Measurements from ENCODE around the gene NOS2.
"Not testable (repeated sequence)": the region's sequence is repeated elsewhere in the genome, so short reads cannot be mapped to it uniquely, and the experiment has no call there.

Gene NOS2

GRCh38 chr17:27741971-27742575 is 58.3 kb downstream of the NOS2 start:
- TF ChIP-seq CTCF (IDR thresholded peaks at IDR 0.05; ENCODE audit: low read depth, low read length), result no peak
- no peak for DNase-seq

DNA sequence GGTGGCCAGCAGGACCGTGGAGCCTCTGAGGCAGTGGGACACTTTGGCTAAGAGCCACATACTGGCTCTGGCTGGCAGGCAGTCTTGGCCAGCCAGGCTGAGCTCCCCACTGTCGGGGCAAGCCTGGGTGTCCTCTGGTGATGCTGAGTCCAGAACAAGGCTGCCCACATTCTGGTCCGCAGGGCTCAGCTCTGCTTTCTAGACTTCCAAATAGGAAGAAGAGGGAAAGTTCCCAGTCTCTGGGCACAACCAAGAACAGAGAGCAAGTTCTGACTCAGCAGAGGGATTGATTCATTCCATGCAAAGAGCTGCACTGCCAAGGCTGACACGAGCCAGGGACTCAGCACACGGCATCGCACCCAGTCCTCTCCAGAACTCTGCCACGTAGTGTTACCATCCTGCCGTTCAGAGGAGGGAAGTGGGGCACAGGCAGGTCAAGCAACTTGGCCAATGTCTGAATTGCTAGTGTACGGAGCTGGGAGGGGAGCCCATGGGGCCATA is 58.9 kb downstream of the NOS2 start:
- no peaks in the 10 kb centered on the region for H3K36me3 ChIP-seq

More at GRCh38 chr17:27741971-27742575, 58.3 kb downstream of the NOS2 start:
- Histone ChIP-seq H3K27ac (no peak overlapping the region), H3K27me3 (ENCODE audit: insufficient read depth, low read depth, severe bottlenecking) (no peaks in the 10 kb centered on the region), H3K9me3 (ENCODE audit: severe bottlenecking) (no peaks in the 10 kb centered on the region), H3K36me3 (no peaks in the 10 kb centered on the region), H3K4me3 (ENCODE audit: low read depth, low read length) (no peak overlapping the region)

DNA sequence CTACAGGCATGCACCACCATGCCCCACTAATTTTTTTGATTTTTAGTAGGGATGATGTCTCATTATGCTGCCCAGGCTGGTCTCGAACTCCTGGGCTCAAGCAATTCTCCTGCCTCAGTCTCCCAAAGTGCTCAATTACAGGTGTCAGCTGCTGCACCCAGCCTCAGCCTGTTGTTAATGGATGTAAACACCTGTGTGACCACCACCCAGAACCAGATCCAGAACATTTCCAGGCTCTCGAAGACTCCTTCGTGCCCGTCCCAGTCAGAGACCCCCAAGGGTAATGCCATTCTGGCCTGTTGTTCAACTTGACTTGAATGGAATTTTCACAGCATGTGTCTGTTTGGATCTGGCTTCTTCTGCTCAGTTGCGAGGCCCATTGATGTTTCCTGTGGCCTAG is 59.8 kb downstream of the NOS2 start:
- not testable (repeated sequence) for DNase-seq; H3K4me3 ChIP-seq (ENCODE audit: low read depth, low read length); H3K36me3 ChIP-seq; H3K27me3 ChIP-seq (ENCODE audit: insufficient read depth, low read depth, severe bottlenecking); H3K9me3 ChIP-seq (ENCODE audit: severe bottlenecking); H3K27ac ChIP-seq

More for the DNA sequence above, 58.9 kb downstream of the NOS2 start:
- H3K27me3 ChIP-seq (ENCODE audit: insufficient read depth, low read depth, severe bottlenecking), result no peaks in the 10 kb centered on the region
- no peak overlapping the region for H3K4me3 ChIP-seq (ENCODE audit: low read depth, low read length)
- DNase-seq, result no peak
- no peak for TF ChIP-seq CTCF (IDR thresholded peaks at IDR 0.05; ENCODE audit: low read depth, low read length)
- H3K27ac ChIP-seq, result no peak overlapping the region
- H3K9me3 ChIP-seq (ENCODE audit: severe bottlenecking), result no peaks in the 10 kb centered on the region

DNA sequence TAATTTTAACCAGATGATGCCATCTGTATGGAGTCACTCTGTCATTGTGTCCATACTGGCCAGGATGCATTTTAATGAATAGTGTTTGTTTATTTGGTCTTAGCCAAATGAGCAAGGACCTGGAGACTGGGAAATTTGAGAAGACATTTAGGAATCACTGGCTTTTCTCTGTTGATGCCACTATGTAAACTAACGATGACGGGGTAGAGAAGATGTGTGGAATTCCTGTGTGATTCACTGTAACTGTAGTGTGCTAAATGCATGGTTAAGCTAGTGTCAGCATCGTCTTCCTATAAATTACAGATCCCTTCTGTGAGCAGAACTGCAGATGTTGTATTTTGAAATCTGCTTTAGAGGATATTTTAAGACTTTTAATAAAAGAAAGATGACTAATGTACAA is 66.6 kb downstream of the NOS2 start:
- Histone ChIP-seq H3K27ac (no peak overlapping the region), H3K9me3 (ENCODE audit: severe bottlenecking) (no peaks in the 10 kb centered on the region), H3K4me3 (ENCODE audit: low read depth, low read length) (no peak overlapping the region), H3K36me3 (no peaks in the 10 kb centered on the region), H3K27me3 (ENCODE audit: insufficient read depth, low read depth, severe bottlenecking) (no peaks in the 10 kb centered on the region)
- no peak for DNase-seq
- no peak for TF ChIP-seq CTCF (IDR thresholded peaks at IDR 0.05; ENCODE audit: low read depth, low read length)

DNA sequence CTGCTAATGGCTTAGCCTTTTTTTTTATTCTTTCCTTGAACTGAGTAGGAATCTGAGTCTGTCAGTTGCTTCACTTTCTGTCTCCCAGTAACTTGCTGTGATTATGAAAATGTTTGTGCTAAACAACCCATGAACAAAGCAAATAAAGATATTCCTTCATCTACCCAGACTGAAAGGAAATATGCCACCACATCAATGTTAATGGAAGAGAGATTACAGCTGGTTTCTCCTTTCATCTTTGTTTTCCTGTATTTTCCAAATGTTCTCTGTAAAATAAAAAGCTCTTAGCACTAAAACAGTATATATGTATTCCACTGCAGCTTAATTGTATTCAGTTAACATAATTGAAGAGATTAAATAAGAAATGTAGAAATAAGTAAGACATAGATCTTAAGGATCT is 67.6 kb downstream of the NOS2 start:
- H3K4me3 ChIP-seq (ENCODE audit: low read depth, low read length); H3K27ac ChIP-seq; H3K9me3 ChIP-seq (ENCODE audit: severe bottlenecking); H3K27me3 ChIP-seq (ENCODE audit: insufficient read depth, low read depth, severe bottlenecking); H3K36me3 ChIP-seq; DNase-seq: not testable (repeated sequence)

GRCh38 chr17:27725982-27726381 is 74.3 kb downstream of the NOS2 start:
- H3K9me3 ChIP-seq (ENCODE audit: severe bottlenecking); DNase-seq; H3K27ac ChIP-seq; H3K27me3 ChIP-seq (ENCODE audit: insufficient read depth, low read depth, severe bottlenecking); H3K4me3 ChIP-seq (ENCODE audit: low read depth, low read length); H3K36me3 ChIP-seq: not testable (repeated sequence)

DNA sequence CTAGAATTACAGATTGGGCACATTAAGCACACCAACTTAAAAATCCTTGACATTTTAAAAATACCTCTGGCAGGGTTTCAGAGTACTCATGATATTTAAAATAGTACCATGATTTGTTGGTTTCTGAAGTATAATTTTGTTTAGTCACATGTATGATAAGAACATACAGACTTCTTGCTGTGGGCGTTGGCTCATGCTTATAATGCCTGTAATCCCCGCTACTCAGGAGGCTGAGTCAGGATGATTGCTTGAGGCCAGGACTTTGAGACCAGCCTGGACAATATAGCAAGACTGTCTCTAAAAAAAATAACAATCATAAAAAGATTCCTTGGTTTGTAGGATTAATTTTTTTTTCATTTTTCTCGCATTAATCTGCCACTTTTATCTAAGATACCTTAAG is 78.5 kb downstream of the NOS2 start:
- H3K9me3 ChIP-seq (ENCODE audit: severe bottlenecking), result no peaks in the 10 kb centered on the region
- no peak overlapping the region for H3K27ac ChIP-seq
- no peaks in the 10 kb centered on the region for H3K36me3 ChIP-seq
- no peaks in the 10 kb centered on the region for H3K27me3 ChIP-seq (ENCODE audit: insufficient read depth, low read depth, severe bottlenecking)
- no peak for TF ChIP-seq CTCF (IDR thresholded peaks at IDR 0.05; ENCODE audit: low read depth, low read length)
- H3K4me3 ChIP-seq (ENCODE audit: low read depth, low read length), result no peak overlapping the region
- no peak for DNase-seq
